ENCODE results near the gene ZCCHC2.

ZCCHC2 gene

DNA sequence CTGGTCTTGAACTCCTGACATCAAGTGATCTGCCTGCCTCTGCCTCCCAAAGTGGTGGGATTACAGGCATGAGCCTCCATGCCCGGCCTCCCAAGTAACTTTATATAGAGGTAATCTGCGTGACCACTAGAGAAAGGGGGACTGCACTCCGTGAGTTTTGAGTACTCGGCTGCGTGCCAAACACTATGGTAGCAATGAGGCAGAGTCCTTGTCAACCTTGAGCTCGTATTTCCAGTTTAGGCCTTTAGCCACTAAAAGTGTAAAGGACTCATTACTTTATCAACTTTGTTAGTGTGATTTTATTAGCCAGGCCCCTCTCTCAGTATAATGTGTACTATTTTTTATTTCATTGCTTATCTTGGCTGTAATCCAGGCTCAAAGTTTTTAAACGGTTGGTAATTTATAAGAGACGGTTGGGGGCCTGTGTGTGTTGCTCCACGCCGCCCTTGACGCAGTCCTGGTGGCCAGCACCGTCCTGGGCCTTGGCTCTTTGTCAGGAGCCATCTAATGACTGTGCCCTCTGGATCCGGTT is 56.2 kb downstream of the ZCCHC2 start:
- no peak for DNase-seq (ENCODE audit: low read depth)

DNA sequence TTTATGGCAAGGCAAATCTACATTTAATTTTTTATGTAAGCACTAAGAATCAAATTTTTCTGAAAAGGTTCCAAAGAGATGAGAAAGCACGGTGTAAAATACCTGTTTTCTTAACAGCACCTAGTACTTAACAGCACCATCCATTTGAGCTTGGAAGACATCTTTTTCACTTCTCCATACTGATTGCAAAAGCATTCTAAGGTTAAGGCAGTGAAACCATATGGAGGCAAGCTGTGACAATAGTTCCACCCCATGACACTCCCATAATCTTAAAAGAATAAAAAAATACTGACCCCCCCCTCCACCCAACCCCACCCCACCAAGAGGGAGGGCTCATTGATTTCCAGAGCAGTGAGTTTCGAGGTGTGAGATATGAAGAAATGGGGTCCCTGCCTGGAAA is 60.6 kb downstream of the ZCCHC2 start:
- DNase-seq (ENCODE audit: low read depth), result no peak

GRCh38 chr18:62584241-62585120 is 61.7 kb downstream of the ZCCHC2 start:
- DNase-seq (ENCODE audit: low read depth), result peak; percentile 60

GRCh38 chr18:62585274-62586150 is 62.7 kb downstream of the ZCCHC2 start:
- DNase-seq (ENCODE audit: low read depth), result no peak

- DNase-seq (ENCODE audit: low read depth), result peak; percentile 46
Observed at GRCh38 chr18:62586151-62586774, 63.4 kb downstream of the ZCCHC2 start.

GRCh38 chr18:62586781-62587487 is 64.1 kb downstream of the ZCCHC2 start:
- no peak for DNase-seq (ENCODE audit: low read depth)

DNA sequence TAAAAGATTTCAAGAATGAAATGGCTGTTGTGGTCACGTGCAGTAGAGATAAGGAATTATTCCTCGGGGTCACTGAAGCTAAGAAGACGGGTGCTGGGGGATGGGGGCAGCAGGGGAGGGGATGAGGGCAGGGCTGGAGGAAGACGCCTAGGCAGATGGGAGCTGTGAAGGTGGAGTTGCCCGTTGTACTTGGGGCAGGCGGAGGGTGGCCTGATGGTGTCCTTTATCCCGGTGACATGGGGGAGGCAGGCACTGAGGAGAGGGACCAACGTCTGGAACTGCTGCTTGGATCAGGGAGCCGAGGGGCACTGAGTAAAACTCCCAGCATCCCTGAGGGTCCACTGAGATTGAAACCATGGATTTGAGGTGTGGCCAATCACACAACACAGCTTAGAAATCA is 64.9 kb downstream of the ZCCHC2 start:
- no peak for DNase-seq (ENCODE audit: low read depth)

- DNase-seq (ENCODE audit: low read depth), result no peak
Observed at GRCh38 chr18:62588217-62588616, 65.4 kb downstream of the ZCCHC2 start.

- no peak for DNase-seq (ENCODE audit: low read depth)
Observed at GRCh38 chr18:62590799-62591590, 68.2 kb downstream of the ZCCHC2 start.

DNA sequence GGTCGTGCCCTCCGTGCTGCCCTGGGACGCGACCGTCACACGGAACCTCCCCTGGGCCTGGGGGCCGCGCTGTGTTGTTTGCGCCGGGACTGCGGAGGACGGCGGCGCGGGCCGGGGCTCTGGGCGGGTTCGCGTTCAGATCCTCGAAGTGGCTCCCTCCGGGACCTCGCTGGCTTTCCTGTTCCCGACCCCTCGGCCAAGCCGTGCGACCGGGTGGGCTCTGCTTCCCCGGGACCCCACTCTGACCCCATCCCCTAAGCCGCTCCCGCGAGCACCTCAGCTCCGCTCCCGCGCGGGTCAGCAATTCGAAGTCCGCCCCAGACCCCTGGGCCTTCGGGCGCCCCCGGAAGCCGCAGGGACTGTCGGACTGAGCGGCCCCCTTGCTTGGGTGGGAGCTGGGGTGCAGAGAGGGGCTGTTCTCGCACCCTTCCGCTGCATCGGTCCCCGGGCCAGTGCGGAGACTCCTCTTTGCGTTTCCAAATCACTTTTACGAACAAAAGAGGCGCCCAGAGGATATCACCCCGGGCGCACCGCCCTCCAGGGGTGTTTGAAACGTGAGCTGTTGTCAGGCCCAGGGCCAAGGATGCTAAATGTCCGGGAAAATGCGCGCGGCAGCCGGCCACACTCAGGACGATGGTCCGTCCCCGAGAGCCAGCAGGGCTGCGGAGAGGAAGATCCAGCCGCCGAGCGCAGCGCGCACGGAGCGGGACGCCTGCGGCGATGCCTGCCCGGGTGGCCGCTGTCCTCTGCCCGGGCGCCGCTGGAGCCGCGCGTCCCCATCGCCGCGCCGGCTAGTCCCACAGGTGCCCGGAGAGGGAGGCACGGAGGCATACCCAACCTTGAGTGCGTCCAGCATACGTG is 73.5 kb downstream of the ZCCHC2 start:
- DNase-seq (ENCODE audit: low read depth), result no peak

- no peak for DNase-seq (ENCODE audit: low read depth)
Observed at GRCh38 chr18:62601871-62602270, 79.0 kb downstream of the ZCCHC2 start.

- DNase-seq (ENCODE audit: low read depth), result no peak
Observed at GRCh38 chr18:62602706-62603105, 79.9 kb downstream of the ZCCHC2 start.

GRCh38 chr18:62603211-62603610 is 80.4 kb downstream of the ZCCHC2 start:
- no peak for DNase-seq (ENCODE audit: low read depth)

- no peak for DNase-seq (ENCODE audit: low read depth)
Observed at GRCh38 chr18:62603979-62604378, 81.2 kb downstream of the ZCCHC2 start.

GRCh38 chr18:62605685-62606084 is 82.9 kb downstream of the ZCCHC2 start:
- DNase-seq (ENCODE audit: low read depth), result no peak

DNA sequence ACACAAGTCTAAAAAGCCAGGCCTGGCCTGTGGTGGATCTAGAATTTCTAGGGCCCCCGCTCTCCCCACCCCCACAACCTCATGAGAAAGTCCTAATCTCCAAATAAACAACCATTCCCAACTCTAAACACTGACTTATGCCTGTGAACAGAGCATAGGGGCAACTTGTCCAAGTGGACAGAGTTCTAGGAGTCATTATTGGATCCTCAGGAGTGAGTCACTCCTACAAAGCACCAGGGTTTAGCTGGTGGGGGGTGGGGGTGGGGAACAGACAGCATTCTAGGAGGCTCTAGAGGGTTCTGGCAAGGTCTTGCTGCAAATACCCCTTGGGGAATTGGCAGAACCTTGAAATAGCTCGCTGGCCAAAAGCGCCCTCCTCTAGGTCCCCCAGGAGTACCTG is 83.3 kb downstream of the ZCCHC2 start:
- no peak for DNase-seq (ENCODE audit: low read depth)

GRCh38 chr18:62607302-62607701 is 84.5 kb downstream of the ZCCHC2 start:
- DNase-seq (ENCODE audit: low read depth), result no peak

DNA sequence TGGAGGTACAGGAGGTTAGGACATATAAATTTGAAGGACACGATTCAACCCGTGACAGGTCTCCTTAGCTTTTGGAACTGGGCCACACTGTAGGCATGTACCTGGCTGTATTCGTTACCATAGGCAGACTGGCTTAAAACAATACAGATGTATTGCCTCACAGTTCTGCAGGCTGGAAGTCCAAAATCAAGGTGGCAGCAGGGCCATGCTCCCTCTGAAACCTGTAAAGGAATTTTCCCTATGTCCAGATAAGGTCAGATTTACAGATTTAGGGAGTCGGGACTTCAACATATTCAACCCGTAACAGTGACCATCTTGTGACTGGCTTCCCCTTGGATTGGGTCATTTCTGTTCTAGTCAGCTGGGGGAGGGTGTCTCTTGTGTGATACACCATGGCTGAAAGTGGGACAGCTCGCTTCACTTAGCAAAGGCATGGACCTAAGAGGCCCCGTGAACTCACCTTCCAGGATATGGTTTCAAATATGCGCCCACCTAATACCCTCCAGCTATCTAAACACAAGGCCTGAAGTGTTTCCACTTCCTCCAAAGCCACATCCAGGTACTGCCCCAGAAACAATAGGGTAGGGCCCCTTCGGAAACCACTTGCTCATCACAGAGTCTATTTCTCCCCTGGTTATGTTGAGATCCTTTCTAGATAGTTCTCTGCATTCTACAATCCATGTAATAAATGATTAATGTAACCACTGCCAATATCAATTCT is 85.0 kb downstream of the ZCCHC2 start:
- no peak for DNase-seq (ENCODE audit: low read depth)

- no peak for DNase-seq (ENCODE audit: low read depth)
Observed at GRCh38 chr18:62609764-62610163, 86.9 kb downstream of the ZCCHC2 start.
